Left ventricle myocardium inferior (tissue), 1 donor: ENCODE measurements around the gene CRY2. TPM values are rescaled to one million over a fixed set of nuclear protein-coding genes. Genes with fewer than 3 reads are reported as not detected.

ENCODE experiments used
- DNase-seq: peaks from one replicate; pipeline ENCODE4 v3.0.0-alpha.2; 2020
- H3K27ac ChIP-seq: fragments of 200-600 bp; replicated peaks from 2 replicates; pipeline ENCODE4 v1.8.0; 2021
- H3K27me3 ChIP-seq: fragments of 200-600 bp; 2 replicates; pipeline ENCODE4 v1.8.0; 2021; ENCODE audit warnings: low read depth
- H3K36me3 ChIP-seq: fragments of 200-600 bp; 2 replicates; pipeline ENCODE4 v1.8.0; 2021
- H3K4me1 ChIP-seq: fragments of 200-600 bp; 2 replicates; pipeline ENCODE4 v1.8.0; 2021
- H3K4me3 ChIP-seq: fragments of 200-600 bp; 2 replicates; pipeline ENCODE4 v1.8.0; 2021; ENCODE audit warnings: mild to moderate bottlenecking, moderate library complexity
- H3K9me3 ChIP-seq: fragments of 200-600 bp; replicated peaks from 2 replicates; pipeline ENCODE4 v1.8.0; 2021
- intact Hi-C: fragments of 100-400 bp; cut with micrococcal nuclease; formaldehyde crosslinking; loops from one replicate; pipeline ENCODE4 v1.11.0; 2022
- total RNA-seq: library from RNA; stranded (reverse); fragmentation: NEBNext Ultra II Directional; extraction: Animal tissue kit (Norgen Biotek cat#: 25700); gene quantifications from one replicate; pipeline ENCODE4 v1.2.1, GENCODE V29; 2021
- TF ChIP-seq, protein P1 (sequence below): fragments of 200-600 bp; IDR thresholded peaks from 2 replicates; pipeline ENCODE4 v1.8.0; 2021; ENCODE audit warnings: antibody characterized with exemption, mild to moderate bottlenecking, borderline replicate concordance
- donor health status: DM: no; HTN: yes; CAD: no; lungs with severe emphysema.

Gene CRY2
- total RNA-seq, 1 donor from 2014 or later: 62.2 TPM

DNA sequence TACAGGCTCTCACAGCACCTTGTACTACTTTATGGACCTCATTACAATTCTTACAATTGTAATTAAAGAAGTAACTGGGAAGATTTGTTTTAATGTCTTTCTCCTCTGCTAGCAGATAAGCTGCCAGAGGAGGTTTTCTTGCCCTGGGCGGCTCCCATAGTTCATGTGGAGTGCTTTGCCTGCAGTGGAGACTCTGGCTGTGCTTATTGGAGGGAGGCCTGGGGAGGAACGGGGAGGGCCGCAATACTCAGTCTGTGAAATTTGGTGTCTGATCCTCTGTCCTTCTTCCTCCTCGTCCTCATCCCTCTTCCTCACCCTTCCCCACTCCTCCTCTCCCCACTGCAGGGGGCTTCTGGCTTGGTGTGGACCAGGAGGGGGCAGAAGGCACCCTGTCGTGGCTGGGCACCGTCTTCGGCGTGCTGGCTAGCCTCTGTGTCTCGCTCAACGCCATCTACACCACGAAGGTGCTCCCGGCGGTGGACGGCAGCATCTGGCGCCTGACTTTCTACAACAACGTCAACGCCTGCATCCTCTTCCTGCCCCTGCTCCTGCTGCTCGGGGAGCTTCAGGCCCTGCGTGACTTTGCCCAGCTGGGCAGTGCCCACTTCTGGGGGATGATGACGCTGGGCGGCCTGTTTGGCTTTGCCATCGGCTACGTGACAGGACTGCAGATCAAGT, 36.7 kb upstream of the CRY2 start:
- intact Hi-C loops: no loop called here

DNA sequence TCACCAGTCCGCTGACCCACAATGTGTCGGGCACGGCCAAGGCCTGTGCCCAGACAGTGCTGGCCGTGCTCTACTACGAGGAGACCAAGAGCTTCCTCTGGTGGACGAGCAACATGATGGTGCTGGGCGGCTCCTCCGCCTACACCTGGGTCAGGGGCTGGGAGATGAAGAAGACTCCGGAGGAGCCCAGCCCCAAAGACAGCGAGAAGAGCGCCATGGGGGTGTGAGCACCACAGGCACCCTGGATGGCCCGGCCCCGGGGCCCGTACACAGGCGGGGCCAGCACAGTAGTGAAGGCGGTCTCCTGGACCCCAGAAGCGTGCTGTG, 36.2 kb upstream of the CRY2 start:
- Histone ChIP-seq H3K4me3 (no peak overlapping the region), H3K9me3 (no peaks in the 10 kb centered on the region), H3K36me3 (peaks cover 45% of the 10 kb centered on the region), H3K27ac (no peak overlapping the region), H3K4me1 (peaks cover 46% of the 10 kb centered on the region), H3K27me3 (no peaks in the 10 kb centered on the region)
- DNase-seq: no peak
- TF ChIP-seq, protein P1, sequence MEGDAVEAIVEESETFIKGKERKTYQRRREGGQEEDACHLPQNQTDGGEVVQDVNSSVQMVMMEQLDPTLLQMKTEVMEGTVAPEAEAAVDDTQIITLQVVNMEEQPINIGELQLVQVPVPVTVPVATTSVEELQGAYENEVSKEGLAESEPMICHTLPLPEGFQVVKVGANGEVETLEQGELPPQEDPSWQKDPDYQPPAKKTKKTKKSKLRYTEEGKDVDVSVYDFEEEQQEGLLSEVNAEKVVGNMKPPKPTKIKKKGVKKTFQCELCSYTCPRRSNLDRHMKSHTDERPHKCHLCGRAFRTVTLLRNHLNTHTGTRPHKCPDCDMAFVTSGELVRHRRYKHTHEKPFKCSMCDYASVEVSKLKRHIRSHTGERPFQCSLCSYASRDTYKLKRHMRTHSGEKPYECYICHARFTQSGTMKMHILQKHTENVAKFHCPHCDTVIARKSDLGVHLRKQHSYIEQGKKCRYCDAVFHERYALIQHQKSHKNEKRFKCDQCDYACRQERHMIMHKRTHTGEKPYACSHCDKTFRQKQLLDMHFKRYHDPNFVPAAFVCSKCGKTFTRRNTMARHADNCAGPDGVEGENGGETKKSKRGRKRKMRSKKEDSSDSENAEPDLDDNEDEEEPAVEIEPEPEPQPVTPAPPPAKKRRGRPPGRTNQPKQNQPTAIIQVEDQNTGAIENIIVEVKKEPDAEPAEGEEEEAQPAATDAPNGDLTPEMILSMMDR: no peak
- intact Hi-C loops: no loop called here

More for the DNA sequence above, 36.7 kb upstream of the CRY2 start:
- DNase-seq: no peak
- H3K4me3 ChIP-seq: no peak overlapping the region
- peaks cover 51% of the 10 kb centered on the region for H3K4me1 ChIP-seq
- no peaks in the 10 kb centered on the region for H3K27me3 ChIP-seq
- TF ChIP-seq, protein P1: no peak
- no peak overlapping the region for H3K27ac ChIP-seq
- H3K36me3 ChIP-seq: peaks cover 45% of the 10 kb centered on the region
- no peaks in the 10 kb centered on the region for H3K9me3 ChIP-seq

DNA sequence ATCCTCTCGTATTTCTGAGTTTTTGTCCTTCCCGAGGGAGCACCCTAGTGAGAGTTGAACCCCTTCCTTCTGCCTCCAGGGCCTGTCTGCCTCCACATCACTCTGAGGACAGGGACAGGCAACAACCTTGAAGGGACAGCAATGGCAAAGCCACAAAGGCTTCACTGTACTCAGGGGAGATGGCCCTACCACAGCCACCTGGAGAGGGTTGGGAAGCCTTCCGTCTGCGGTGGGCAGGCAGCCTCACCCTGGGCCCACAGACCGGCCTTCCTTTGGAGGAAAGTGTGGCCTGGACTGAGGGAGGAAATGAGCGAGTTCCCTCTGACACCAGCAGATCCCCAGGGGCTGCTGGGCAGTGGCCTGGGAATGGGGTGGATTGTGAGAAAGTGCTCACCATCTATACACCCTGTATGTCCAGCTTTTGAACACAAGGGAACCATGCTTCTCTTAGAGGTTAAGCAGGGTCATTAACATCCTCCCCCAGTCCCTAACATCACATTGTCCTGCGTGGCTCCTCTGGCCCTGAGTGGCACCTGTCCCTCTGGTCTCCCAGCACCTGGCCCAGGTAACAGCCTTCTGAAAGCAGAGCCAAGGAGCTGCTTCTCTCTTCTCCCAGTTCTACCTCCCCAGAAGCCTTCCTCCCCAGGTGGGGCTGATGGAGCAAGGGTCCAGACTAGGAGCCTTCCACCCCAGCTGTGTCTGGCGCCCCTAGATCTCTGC, 35.5 kb upstream of the CRY2 start:
- Histone ChIP-seq H3K4me1 (peaks cover 39% of the 10 kb centered on the region), H3K4me3 (no peak overlapping the region), H3K27ac (no peak overlapping the region), H3K27me3 (no peaks in the 10 kb centered on the region), H3K36me3 (peaks cover 45% of the 10 kb centered on the region), H3K9me3 (no peaks in the 10 kb centered on the region)
- DNase-seq: no peak
- intact Hi-C loops: no loop called here
- TF ChIP-seq, protein P1: no peak

DNA sequence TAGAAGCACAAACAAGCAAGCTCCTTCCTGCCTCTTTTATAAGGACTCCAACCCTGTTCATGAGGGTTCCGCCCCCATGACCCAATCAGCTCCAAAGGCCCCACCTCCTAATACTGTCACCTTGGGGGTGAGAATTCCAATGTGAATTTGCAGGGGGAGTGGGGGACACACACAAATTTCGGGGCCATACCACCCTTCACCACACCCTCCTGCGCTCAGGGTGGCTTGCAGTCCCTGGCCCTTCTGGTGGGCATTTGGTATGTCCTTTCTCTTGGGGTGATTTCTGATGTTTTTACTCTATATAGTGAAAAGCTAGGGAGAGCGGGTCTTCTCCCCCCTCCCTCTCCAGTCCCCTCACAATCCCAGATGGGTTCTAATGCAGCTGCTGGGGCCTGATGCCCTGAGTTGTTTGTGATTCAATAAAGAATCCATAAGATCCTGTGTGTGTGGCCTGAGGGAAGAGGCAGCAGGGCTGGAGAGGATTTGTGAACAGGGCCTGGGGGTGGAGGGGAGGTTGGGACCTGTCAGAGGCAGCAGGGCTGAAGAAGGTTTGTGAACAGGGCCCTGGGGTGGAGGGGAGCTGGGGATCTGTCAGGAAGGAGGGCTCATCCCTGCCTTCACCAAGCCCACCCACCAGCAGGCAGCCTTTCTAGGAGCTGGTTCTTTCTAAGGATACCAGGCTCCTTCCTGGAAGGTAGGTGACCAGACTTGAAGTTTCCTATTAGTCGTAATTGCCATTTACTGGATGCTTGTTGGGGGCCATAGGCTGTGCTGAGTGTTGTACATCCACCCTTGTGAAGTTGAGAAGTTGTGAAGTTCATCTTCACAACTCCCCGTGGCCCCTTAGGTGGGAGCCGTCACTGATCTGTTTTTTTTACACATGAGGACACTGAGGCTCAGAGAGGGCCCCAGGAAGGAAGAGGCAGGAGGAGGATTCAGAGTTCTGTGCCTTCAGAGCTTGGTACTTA, 34.4 kb upstream of the CRY2 start:
- intact Hi-C loops: no loop called here
- TF ChIP-seq, protein P1: no peak
- Histone ChIP-seq H3K27ac (no peak overlapping the region), H3K27me3 (no peaks in the 10 kb centered on the region), H3K36me3 (peaks cover 41% of the 10 kb centered on the region), H3K4me1 (peaks cover 28% of the 10 kb centered on the region), H3K4me3 (no peak overlapping the region), H3K9me3 (no peaks in the 10 kb centered on the region)
- no peak for DNase-seq

DNA sequence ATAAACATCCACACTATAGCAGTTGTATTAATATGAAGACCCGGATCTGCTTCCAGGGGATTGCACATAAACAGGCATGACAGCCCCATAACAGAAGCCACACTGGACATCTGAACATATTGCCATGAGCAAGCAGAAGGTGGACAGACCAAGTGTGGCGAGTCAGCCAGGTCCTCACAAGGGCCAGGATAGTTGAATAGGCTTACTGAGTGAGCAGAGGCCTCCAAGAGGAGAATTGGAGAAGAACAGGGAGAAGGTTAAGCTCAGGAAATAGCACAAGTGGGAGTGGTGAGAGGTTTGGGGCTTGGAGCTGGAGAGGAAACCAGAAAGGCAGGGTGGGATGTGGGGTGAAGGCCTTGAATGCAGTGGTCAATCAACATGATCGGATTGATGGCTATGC, 31.5 kb upstream of the CRY2 start:
- Histone ChIP-seq H3K4me3 (no peak overlapping the region), H3K27me3 (no peaks in the 10 kb centered on the region), H3K27ac (no peak overlapping the region), H3K36me3 (peaks cover 18% of the 10 kb centered on the region), H3K4me1 (no peaks in the 10 kb centered on the region), H3K9me3 (no peaks in the 10 kb centered on the region)
- TF ChIP-seq, protein P1: no peak
- intact Hi-C loops: no loop called here
- DNase-seq: no peak
